Heart left ventricle (tissue), 16 donors: ENCODE measurements around the gene USP2. TPM values are rescaled to one million over a fixed set of nuclear protein-coding genes. Genes with fewer than 3 reads are reported as not detected.

ENCODE experiments used
- ATAC-seq, 4 donors: fragments of 200-7000 bp; cut with Tn5 transposase; one replicate each; pipeline ENCODE4 v1.9.1; 2020 to 2022; ENCODE audit warnings: moderate library complexity in 4 of 4, mild to moderate bottlenecking in 3 of 4, moderate number of reproducible peaks in 1 of 4
- DNase-seq, 5 donors: peaks; one replicate each; pipeline ENCODE4 v3.0.0-alpha.2; 2020
- H3K27ac ChIP-seq, 12 donors: fragments of 200-600 bp; sonication (generic) in 4 of 12; one replicate each; pipeline versions ENCODE4 v1.5.0 to v1.8.0; 2016 to 2022; ENCODE audit warnings: mild to moderate bottlenecking in 2 of 12
- H3K27me3 ChIP-seq, 9 donors: fragments of 200-600 bp; sonication (generic) in 2 of 9; one replicate each; pipeline versions ENCODE4 v1.5.1 to v1.8.0; 2016 to 2022; ENCODE audit warnings: mild to moderate bottlenecking in 3 of 9
- H3K36me3 ChIP-seq, 9 donors: fragments of 200-600 bp; sonication (generic) in 2 of 9; one replicate each; pipeline versions ENCODE4 v1.5.0 to v1.8.0; 2018 to 2022; ENCODE audit warnings: mild to moderate bottlenecking in 2 of 9
- H3K4me1 ChIP-seq, 12 donors: fragments of 200-600 bp; sonication (generic) in 4 of 12; one replicate each; pipeline versions ENCODE4 v1.5.0 to v1.8.0; 2016 to 2022; ENCODE audit warnings: mild to moderate bottlenecking in 3 of 12
- H3K4me3 ChIP-seq, 12 donors: fragments of 200-600 bp; sonication (generic) in 4 of 12; one replicate each; pipeline versions ENCODE4 v1.5.0 to v1.8.0; 2017 to 2022; ENCODE audit warnings: mild to moderate bottlenecking in 9 of 12, moderate library complexity in 4 of 12
- H3K9me3 ChIP-seq, 12 donors: fragments of 200-600 bp; sonication (generic) in 4 of 12; one replicate each; pipeline versions ENCODE4 v1.5.0 to v1.8.0; 2016 to 2022; ENCODE audit warnings: mild to moderate bottlenecking in 1 of 12
- CTCF ChIP-seq, 12 donors: fragments of 200-600 bp; sonication (generic) in 4 of 12; IDR thresholded peaks; one replicate each; pipeline versions ENCODE4 v1.5.0 to v1.8.0; 2018 to 2022; ENCODE audit warnings: antibody characterized with exemption in 12 of 12, mild to moderate bottlenecking in 5 of 12
- POLR2A ChIP-seq, 2 donors: fragments of 450-650 bp; IDR thresholded peaks; one replicate each; pipeline ENCODE4 v1.6.1; 2017; ENCODE audit warnings: antibody characterized with exemption in 2 of 2, mild to moderate bottlenecking in 2 of 2, moderate library complexity in 2 of 2
- WGBS, 4 donors: extraction: QIAGEN DNeasy Blood & Tissue Kit in 2 of 4; methylation state at CpG; one replicate each; pipeline versions ENCODE4 v1.1.5 to v1.1.7; 2013 to 2018; 5-methylcytosine and 5-hydroxymethylcytosine counted together
- intact Hi-C, 10 donors: fragments of 100-400 bp; cut with DNase I; formaldehyde crosslinking; loops; one replicate each; pipeline versions ENCODE4 v1.11.1 to v1.14.2; 2022
- polyA plus RNA-seq, 2 donors: library from polyadenylated mRNA; stranded (reverse); fragments of 200-250 nt; gene quantifications; one replicate each; pipeline ENCODE4 v1.2.3, GENCODE V29; 2013
- total RNA-seq, 9 donors: library from RNA; depleted of rRNA in 2 of 9; stranded (reverse); fragments of >200 nt in 2 of 9; fragmentation: NEBNext Ultra II Directional in 3 of 9; extraction: Animal tissue kit (Norgen Biotek cat#: 25700) in 3 of 9; gene quantifications; one replicate each; pipeline versions ENCODE4 v1.1.0 to v1.2.4, GENCODE V29; 2016 to 2023
- donor health status: ischemic (EF 13 %, LVEDD 7.1; RV severe dilation, severe dysfunction).
- donor health status: healthy with polysubstance abuse.
- donor health status: DM: no; HTN: yes; CAD: no.
- donor health status: DM: no; HTN: no; CAD: no.
- donor health status: ischemic (EF 25% LVEDD 6.9; RV normal size, moderate dysfunction).
- donor health status: ischemic (EF 25% LVEDD 5.7; RV mildly dilated, moderate dysfunction).
- donor health status: healthy.
- donor health status: DM: yes; HTN: yes; CAD: no.
- donor health status: ischemic (EF 35%, LVEDD 5.7; RV mildly dilated, moderate dysfunction).
- donor health status: nonischemic (EF 11% LVEDD 7.7; RV severe dilation, severe dysfunction).
- donor health status: DM: yes; HTN: yes; CAD: no.
- donor health status: PGD.
- donor health status: ischemic (EF 29% LVEDD 5.4; RV normal size, mild dysfunction).
- donor health status: nonischemic (EF 23%, LVEDD 6.1; RV moderate dilation, normal function).

The USP2 gene
- total and polyA plus RNA-seq, 11 donors: 53.7 to 138 (median 108) TPM

GRCh38 chr11:119347242-119347641, 34.2 kb downstream of the USP2 start:
- H3K36me3 ChIP-seq: no peaks in the 10 kb centered on the region
- H3K4me1 ChIP-seq: peaks cover 0 to 16% (median 1%) of the 10 kb centered on the region in 12 donors
- no peaks in the 10 kb centered on the region for H3K9me3 ChIP-seq
- H3K4me3 ChIP-seq: no peak overlapping the region
- TF ChIP-seq POLR2A (IDR thresholded peaks at IDR 0.05) (no peak), CTCF (IDR thresholded peaks at IDR 0.05) (no peak)
- H3K27me3 ChIP-seq: peaks cover 0 to 2% (median 0%) of the 10 kb centered on the region in 9 donors
- ATAC-seq (peak in 1 of 4 donors; percentile 29), DNase-seq (no peak)
- intact Hi-C loops: no loop called here
- peak overlapping the region in 2 of 12 donors; percentile 13 to 31 for H3K27ac ChIP-seq
- WGBS, 4 donors: 66 to 80% (median 71%) methylated on average over 2 of the region's 2 CpGs

GRCh38 chr11:119346605-119347004, 34.9 kb downstream of the USP2 start, which contains the start of gene MFRP:
Gene MFRP (minus strand): TSS chr11:119346705. CDS start chr11:119346513, 192 bp downstream.
- no peak for ATAC-seq
- Histone ChIP-seq H3K9me3 (no peaks in the 10 kb centered on the region), H3K4me1 (peaks cover 0 to 17% (median 3%) of the 10 kb centered on the region in 12 donors), H3K27ac (peak within 1 kb of the TSS in 2 of 12 donors; percentile 13 to 31), H3K36me3 (no peaks in the 10 kb centered on the region), H3K4me3 (no peak within 1 kb of the TSS), H3K27me3 (peaks cover 0 to 8% (median 0%) of the 10 kb centered on the region in 9 donors)
- no peak for TF ChIP-seq POLR2A (IDR thresholded peaks at IDR 0.05)
- no peak for TF ChIP-seq CTCF (IDR thresholded peaks at IDR 0.05)
- WGBS, 4 donors: 60 to 87% (median 67%) methylated on average over 6 of the region's 6 CpGs
- DNase-seq: no peak
- intact Hi-C loops: no loop called here

GRCh38 chr11:119345685-119346084, 35.8 kb downstream of the USP2 start:
- TF ChIP-seq CTCF (IDR thresholded peaks at IDR 0.05) (no peak), POLR2A (IDR thresholded peaks at IDR 0.05) (no peak)
- ATAC-seq: no peak
- H3K4me3 ChIP-seq: no peak overlapping the region

GRCh38 chr11:119344291-119345010, 37.0 kb downstream of the USP2 start:
- DNase-seq: no peak

More at GRCh38 chr11:119345685-119346084, 35.8 kb downstream of the USP2 start:
- 88 to 93% (median 89%) methylated on average over 11 to 12 of the region's 12 CpGs for WGBS, 4 donors
- DNase-seq: no peak
- no peak overlapping the region for H3K27ac ChIP-seq
- H3K4me1 ChIP-seq: peaks cover 0 to 25% (median 12%) of the 10 kb centered on the region in 12 donors
- H3K36me3 ChIP-seq: no peaks in the 10 kb centered on the region
- intact Hi-C loops: no loop called here
- H3K27me3 ChIP-seq: peaks cover 0 to 16% (median 0%) of the 10 kb centered on the region in 9 donors
- H3K9me3 ChIP-seq: no peaks in the 10 kb centered on the region

More at GRCh38 chr11:119344291-119345010, 37.0 kb downstream of the USP2 start:
- H3K27ac ChIP-seq: no peak overlapping the region
- ATAC-seq: no peak
- intact Hi-C loops: loop anchor here in 1 of 10 donors (5.0 kb wide), 1 partner anchor 33 kb away; no protein-coding TSS in a partner anchor
- H3K4me3 ChIP-seq: no peak overlapping the region
- H3K36me3 ChIP-seq: no peaks in the 10 kb centered on the region
- peaks cover 0 to 28% (median 0%) of the 10 kb centered on the region in 9 donors for H3K27me3 ChIP-seq
- peaks cover under 1 to 31% (median 17%) of the 10 kb centered on the region in 12 donors for H3K4me1 ChIP-seq
- 65 to 78% (median 70%) methylated on average over 12 to 14 of the region's 14 CpGs for WGBS, 4 donors
- no peak for TF ChIP-seq POLR2A (IDR thresholded peaks at IDR 0.05)
- no peak for TF ChIP-seq CTCF (IDR thresholded peaks at IDR 0.05)
- H3K9me3 ChIP-seq: no peaks in the 10 kb centered on the region
